GM23338 (cell line): ENCODE data around the gene AOPEP. TPM values are rescaled to one million over a fixed set of nuclear protein-coding genes. Genes with fewer than 3 reads are reported as not detected.

Experiments used
- ATAC-seq: fragments of 200-7000 bp; cut with Tn5 transposase; 3 replicates; pipeline ENCODE4 v1.9.1; 2020
- DNase-seq: peaks from one replicate; pipeline ENCODE4 v3.0.0-alpha.2; 2015; ENCODE audit warnings: low spot score
- H2AFZ ChIP-seq: fragments of 200-600 bp; sonication (generic); 2 replicates; pipeline ENCODE4 v1.8.0; 2016; ENCODE audit warnings: antibody characterized with exemption, mild to moderate bottlenecking, moderate library complexity
- H3F3A ChIP-seq: fragments of 200-600 bp; sonication (generic); replicated peaks from 2 replicates; pipeline ENCODE4 v1.8.0; 2017; ENCODE audit warnings: antibody characterized with exemption, mixed run types, low read depth
- H3K27ac ChIP-seq: fragments of 200-600 bp; sonication (generic); 2 replicates; pipeline ENCODE4 v1.6.1; 2016; ENCODE audit warnings: low read depth
- H3K27me3 ChIP-seq: fragments of 200-600 bp; sonication (generic); 2 replicates; pipeline ENCODE4 v1.8.0; 2016; ENCODE audit warnings: mild to moderate bottlenecking, mixed run types, moderate library complexity; ENCODE audit not compliant: insufficient read depth
- H3K36me3 ChIP-seq: fragments of 200-600 bp; sonication (generic); 2 replicates; pipeline ENCODE4 v1.8.0; 2016; ENCODE audit warnings: mild to moderate bottlenecking; ENCODE audit not compliant: insufficient read depth
- H3K4me1 ChIP-seq: fragments of 200-600 bp; sonication (generic); 2 replicates; pipeline ENCODE4 v1.8.0; 2016; ENCODE audit warnings: mild to moderate bottlenecking, moderate library complexity; ENCODE audit not compliant: insufficient read depth
- H3K4me2 ChIP-seq: fragments of 200-600 bp; sonication (generic); 2 replicates; pipeline ENCODE4 v1.7.1; 2017; ENCODE audit warnings: mixed run types
- H3K4me3 ChIP-seq: fragments of 200-600 bp; sonication (generic); 2 replicates; pipeline ENCODE4 v1.6.1; 2016; ENCODE audit warnings: mixed run types
- H3K79me2 ChIP-seq: fragments of 200-600 bp; sonication (generic); replicated peaks from 2 replicates; pipeline ENCODE4 v1.8.0; 2017; ENCODE audit warnings: mild to moderate bottlenecking; ENCODE audit not compliant: insufficient read depth
- H3K9me2 ChIP-seq: fragments of 200-600 bp; sonication (generic); 2 replicates; pipeline ENCODE4 v1.8.0; 2017; ENCODE audit not compliant: insufficient read depth
- H4K20me1 ChIP-seq: fragments of 200-600 bp; sonication (generic); replicated peaks from 2 replicates; pipeline ENCODE4 v1.8.0; 2017; ENCODE audit warnings: mild to moderate bottlenecking; ENCODE audit not compliant: insufficient read depth
- H3K27ac Mint-ChIP-seq: 2 replicates; pipeline ENCODE4 v1.8.0; 2020; ENCODE audit warnings: inconsistent platforms, mild to moderate bottlenecking, moderate library complexity, mixed read lengths
- H3K27me3 Mint-ChIP-seq: 3 replicates; pipeline ENCODE4 v1.8.0; 2022; ENCODE audit warnings: low read depth, mild to moderate bottlenecking, moderate library complexity, mixed read lengths, inconsistent platforms; ENCODE audit not compliant: insufficient read depth, poor library complexity
- H3K36me3 Mint-ChIP-seq: 3 replicates; pipeline ENCODE4 v1.8.0; 2021; ENCODE audit warnings: low read depth, mild to moderate bottlenecking, inconsistent platforms, moderate library complexity, mixed read lengths
- H3K4me1 Mint-ChIP-seq: 3 replicates; pipeline ENCODE4 v1.8.0; 2020; ENCODE audit warnings: mild to moderate bottlenecking, inconsistent platforms, mixed read lengths
- H3K4me3 Mint-ChIP-seq: 3 replicates; pipeline ENCODE4 v1.8.0; 2021; ENCODE audit warnings: moderate library complexity, mild to moderate bottlenecking, inconsistent platforms, mixed read lengths
- H3K9me3 Mint-ChIP-seq: 3 replicates; pipeline ENCODE4 v1.8.0; 2020; ENCODE audit warnings: moderate library complexity, mild to moderate bottlenecking, inconsistent platforms, mixed read lengths
- CREB1 ChIP-seq: fragments of 250-450 bp; sonication (Bioruptor Pico); IDR thresholded peaks from 2 replicates; pipeline ENCODE4 v1.5.0; 2020; ENCODE audit warnings: low read depth, mild to moderate bottlenecking, moderate library complexity
- EZH2 ChIP-seq: fragments of 200-600 bp; sonication (generic); IDR thresholded peaks from one replicate; pipeline ENCODE4 v1.8.0; 2017; ENCODE audit warnings: antibody characterized with exemption, mild to moderate bottlenecking, low read depth; ENCODE audit not compliant: unreplicated experiment
- EZH2phosphoT487 ChIP-seq: fragments of 200-600 bp; sonication (generic); IDR thresholded peaks from one replicate; pipeline ENCODE4 v1.8.1; 2018; ENCODE audit warnings: antibody characterized with exemption; ENCODE audit not compliant: unreplicated experiment
- JUNB ChIP-seq: IDR thresholded peaks from one replicate; pipeline ENCODE4 v1.6.1; 2016; ENCODE audit warnings: antibody characterized with exemption; ENCODE audit not compliant: unreplicated experiment
- POLR2AphosphoS5 ChIP-seq: IDR thresholded peaks from 2 replicates; pipeline ENCODE4 v1.6.1; 2016; ENCODE audit warnings: antibody characterized with exemption, low read depth
- STAT1 ChIP-seq: IDR thresholded peaks from one replicate; pipeline ENCODE4 v1.6.1; 2016; ENCODE audit warnings: antibody characterized with exemption; ENCODE audit not compliant: unreplicated experiment
- ZNF331 ChIP-seq: fragments of 250-450 bp; sonication (Bioruptor Pico); IDR thresholded peaks from 2 replicates; pipeline ENCODE4 v1.5.0; 2020; ENCODE audit warnings: low read depth, mild to moderate bottlenecking, moderate library complexity
- polyA plus RNA-seq: library from polyadenylated mRNA; unstranded; fragments of >200 nt; fragmentation: Nextera tagmentation; extraction: Ambion mirVana; gene quantifications from 2 replicates; pipeline ENCODE4 v1.2.1, GENCODE V29; 2016
- total RNA-seq: library from RNA; depleted of rRNA; stranded (reverse); fragments of >200 nt; shearing (Covaris generic); gene quantifications from 2 replicates; pipeline ENCODE4 v1.2.3, GENCODE V29; 2014
- TF ChIP-seq, protein P1 (sequence below): fragments of 250-450 bp; sonication (Bioruptor Pico); IDR thresholded peaks from 2 replicates; pipeline ENCODE4 v1.5.0; 2020; ENCODE audit warnings: mild to moderate bottlenecking, moderate library complexity
- TF ChIP-seq, protein P2 (sequence below), 2 experiments: fragments of 200-600 bp in 1 of 2; sonication (generic) in 1 of 2; conservative IDR thresholded peaks; 2 replicates each; pipeline versions ENCODE4 v1.5.1 to v1.6.1; 2016 to 2017; ENCODE audit warnings: antibody characterized with exemption in 2 of 2, low read depth in 2 of 2, mild to moderate bottlenecking in 2 of 2, moderate library complexity in 1 of 2
- TF ChIP-seq, protein P3 (sequence below): IDR thresholded peaks from 2 replicates; pipeline ENCODE4 v1.6.1; 2016; ENCODE audit warnings: antibody characterized with exemption

The AOPEP gene
- total and polyA plus RNA-seq, 2 experiments from 2014 or later = 7.0 to 16.5 TPM

DNA sequence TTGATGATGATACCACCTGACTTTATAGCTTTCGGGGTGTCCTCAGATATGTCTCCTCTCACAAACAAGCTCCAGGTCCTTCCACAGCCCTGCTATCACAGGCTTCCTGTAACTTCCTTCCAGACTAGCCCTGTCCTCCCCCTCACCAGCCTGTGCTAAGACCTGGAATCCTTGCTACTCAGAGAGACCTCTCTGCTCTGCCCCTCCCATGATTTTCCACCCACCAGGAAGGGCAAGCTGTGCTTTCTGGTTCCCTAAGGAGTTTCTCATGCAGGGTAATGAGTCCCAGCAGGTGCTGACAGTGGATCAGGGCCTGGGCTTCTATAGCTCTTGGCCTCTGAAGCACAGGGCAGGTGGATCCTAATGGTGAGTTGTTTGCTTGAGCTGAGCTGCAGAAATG is 86.9 kb downstream of the AOPEP start:
- ATAC-seq = no peak
- Histone ChIP-seq H3K27me3 (no peaks in the 10 kb centered on the region), H3F3A (no peaks in the 10 kb centered on the region), H2AFZ (no peak overlapping the region), H3K79me2 (no peaks in the 10 kb centered on the region), H3K4me3 (no peak overlapping the region), H3K4me2 (no peak overlapping the region), H3K36me3 (no peaks in the 10 kb centered on the region), H3K4me1 (no peaks in the 10 kb centered on the region), H3K27ac (no peak overlapping the region), H3K9me2 (no peaks in the 10 kb centered on the region), H4K20me1 (no peaks in the 10 kb centered on the region)
- Mint-ChIP-seq H3K27ac (no peak overlapping the region), H3K4me3 (no peak overlapping the region), H3K9me3 (no peaks in the 10 kb centered on the region; the same call in 2 of the 3 replicates), H3K27me3 (no peaks in the 10 kb centered on the region), H3K36me3 (no peaks in the 10 kb centered on the region), H3K4me1 (peaks cover 7% of the 10 kb centered on the region; the same call in 2 of the 3 replicates)
- TF ChIP-seq EZH2 (no peak), JUNB (no peak), ZNF331 (CRISPR knock-in tag) (no peak), POLR2AphosphoS5 (no peak), STAT1 (no peak), EZH2phosphoT487 (no peak), CREB1 (CRISPR knock-in tag) (no peak)
- TF ChIP-seq, protein P1, sequence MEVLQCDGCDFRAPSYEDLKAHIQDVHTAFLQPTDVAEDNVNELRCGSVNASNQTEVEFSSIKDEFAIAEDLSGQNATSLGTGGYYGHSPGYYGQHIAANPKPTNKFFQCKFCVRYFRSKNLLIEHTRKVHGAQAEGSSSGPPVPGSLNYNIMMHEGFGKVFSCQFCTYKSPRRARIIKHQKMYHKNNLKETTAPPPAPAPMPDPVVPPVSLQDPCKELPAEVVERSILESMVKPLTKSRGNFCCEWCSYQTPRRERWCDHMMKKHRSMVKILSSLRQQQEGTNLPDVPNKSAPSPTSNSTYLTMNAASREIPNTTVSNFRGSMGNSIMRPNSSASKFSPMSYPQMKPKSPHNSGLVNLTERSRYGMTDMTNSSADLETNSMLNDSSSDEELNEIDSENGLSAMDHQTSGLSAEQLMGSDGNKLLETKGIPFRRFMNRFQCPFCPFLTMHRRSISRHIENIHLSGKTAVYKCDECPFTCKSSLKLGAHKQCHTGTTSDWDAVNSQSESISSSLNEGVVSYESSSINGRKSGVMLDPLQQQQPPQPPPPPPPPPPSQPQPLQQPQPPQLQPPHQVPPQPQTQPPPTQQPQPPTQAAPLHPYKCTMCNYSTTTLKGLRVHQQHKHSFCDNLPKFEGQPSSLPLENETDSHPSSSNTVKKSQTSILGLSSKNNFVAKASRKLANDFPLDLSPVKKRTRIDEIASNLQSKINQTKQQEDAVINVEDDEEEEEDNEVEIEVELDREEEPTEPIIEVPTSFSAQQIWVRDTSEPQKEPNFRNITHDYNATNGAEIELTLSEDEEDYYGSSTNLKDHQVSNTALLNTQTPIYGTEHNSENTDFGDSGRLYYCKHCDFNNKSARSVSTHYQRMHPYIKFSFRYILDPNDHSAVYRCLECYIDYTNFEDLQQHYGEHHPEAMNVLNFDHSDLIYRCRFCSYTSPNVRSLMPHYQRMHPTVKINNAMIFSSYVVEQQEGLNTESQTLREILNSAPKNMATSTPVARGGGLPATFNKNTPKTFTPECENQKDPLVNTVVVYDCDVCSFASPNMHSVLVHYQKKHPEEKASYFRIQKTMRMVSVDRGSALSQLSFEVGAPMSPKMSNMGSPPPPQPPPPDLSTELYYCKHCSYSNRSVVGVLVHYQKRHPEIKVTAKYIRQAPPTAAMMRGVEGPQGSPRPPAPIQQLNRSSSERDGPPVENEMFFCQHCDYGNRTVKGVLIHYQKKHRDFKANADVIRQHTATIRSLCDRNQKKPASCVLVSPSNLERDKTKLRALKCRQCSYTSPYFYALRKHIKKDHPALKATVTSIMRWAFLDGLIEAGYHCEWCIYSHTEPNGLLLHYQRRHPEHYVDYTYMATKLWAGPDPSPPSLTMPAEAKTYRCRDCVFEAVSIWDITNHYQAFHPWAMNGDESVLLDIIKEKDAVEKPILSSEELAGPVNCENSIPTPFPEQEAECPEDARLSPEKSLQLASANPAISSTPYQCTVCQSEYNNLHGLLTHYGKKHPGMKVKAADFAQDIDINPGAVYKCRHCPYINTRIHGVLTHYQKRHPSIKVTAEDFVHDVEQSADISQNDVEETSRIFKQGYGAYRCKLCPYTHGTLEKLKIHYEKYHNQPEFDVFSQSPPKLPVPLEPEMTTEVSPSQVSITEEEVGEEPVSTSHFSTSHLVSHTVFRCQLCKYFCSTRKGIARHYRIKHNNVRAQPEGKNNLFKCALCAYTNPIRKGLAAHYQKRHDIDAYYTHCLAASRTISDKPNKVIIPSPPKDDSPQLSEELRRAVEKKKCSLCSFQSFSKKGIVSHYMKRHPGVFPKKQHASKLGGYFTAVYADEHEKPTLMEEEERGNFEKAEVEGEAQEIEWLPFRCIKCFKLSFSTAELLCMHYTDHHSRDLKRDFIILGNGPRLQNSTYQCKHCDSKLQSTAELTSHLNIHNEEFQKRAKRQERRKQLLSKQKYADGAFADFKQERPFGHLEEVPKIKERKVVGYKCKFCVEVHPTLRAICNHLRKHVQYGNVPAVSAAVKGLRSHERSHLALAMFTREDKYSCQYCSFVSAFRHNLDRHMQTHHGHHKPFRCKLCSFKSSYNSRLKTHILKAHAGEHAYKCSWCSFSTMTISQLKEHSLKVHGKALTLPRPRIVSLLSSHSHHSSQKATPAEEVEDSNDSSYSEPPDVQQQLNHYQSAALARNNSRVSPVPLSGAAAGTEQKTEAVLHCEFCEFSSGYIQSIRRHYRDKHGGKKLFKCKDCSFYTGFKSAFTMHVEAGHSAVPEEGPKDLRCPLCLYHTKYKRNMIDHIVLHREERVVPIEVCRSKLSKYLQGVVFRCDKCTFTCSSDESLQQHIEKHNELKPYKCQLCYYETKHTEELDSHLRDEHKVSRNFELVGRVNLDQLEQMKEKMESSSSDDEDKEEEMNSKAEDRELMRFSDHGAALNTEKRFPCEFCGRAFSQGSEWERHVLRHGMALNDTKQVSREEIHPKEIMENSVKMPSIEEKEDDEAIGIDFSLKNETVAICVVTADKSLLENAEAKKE = no peak
- TF ChIP-seq, protein P2, sequence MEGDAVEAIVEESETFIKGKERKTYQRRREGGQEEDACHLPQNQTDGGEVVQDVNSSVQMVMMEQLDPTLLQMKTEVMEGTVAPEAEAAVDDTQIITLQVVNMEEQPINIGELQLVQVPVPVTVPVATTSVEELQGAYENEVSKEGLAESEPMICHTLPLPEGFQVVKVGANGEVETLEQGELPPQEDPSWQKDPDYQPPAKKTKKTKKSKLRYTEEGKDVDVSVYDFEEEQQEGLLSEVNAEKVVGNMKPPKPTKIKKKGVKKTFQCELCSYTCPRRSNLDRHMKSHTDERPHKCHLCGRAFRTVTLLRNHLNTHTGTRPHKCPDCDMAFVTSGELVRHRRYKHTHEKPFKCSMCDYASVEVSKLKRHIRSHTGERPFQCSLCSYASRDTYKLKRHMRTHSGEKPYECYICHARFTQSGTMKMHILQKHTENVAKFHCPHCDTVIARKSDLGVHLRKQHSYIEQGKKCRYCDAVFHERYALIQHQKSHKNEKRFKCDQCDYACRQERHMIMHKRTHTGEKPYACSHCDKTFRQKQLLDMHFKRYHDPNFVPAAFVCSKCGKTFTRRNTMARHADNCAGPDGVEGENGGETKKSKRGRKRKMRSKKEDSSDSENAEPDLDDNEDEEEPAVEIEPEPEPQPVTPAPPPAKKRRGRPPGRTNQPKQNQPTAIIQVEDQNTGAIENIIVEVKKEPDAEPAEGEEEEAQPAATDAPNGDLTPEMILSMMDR (conservative IDR thresholded peaks at IDR 0.05; ENCODE audit: low read depth in 2 of 2) = no peak
- TF ChIP-seq, protein P3, sequence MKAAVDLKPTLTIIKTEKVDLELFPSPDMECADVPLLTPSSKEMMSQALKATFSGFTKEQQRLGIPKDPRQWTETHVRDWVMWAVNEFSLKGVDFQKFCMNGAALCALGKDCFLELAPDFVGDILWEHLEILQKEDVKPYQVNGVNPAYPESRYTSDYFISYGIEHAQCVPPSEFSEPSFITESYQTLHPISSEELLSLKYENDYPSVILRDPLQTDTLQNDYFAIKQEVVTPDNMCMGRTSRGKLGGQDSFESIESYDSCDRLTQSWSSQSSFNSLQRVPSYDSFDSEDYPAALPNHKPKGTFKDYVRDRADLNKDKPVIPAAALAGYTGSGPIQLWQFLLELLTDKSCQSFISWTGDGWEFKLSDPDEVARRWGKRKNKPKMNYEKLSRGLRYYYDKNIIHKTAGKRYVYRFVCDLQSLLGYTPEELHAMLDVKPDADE = no peak
- no peak for DNase-seq
